Type B pancreatic cell (in vitro differentiated cells): ENCODE measurements around the gene SERP2. TPM values are rescaled to one million over a fixed set of nuclear protein-coding genes. Genes with fewer than 3 reads are reported as not detected.

Experiments used
- DNase-seq: peaks from one replicate; pipeline ENCODE4 v3.0.0; 2021; ENCODE audit warnings: mixed read lengths; ENCODE audit not compliant: unreplicated experiment; ENCODE audit errors: extremely low spot score
- H3K27ac Mint-ChIP-seq: 2 replicates; pipeline ENCODE4 v1.8.0; 2021; ENCODE audit warnings: mild to moderate bottlenecking, mixed read lengths
- H3K27me3 Mint-ChIP-seq: 2 replicates; pipeline ENCODE4 v1.8.0; 2021; ENCODE audit warnings: mixed read lengths
- H3K36me3 Mint-ChIP-seq: 2 replicates; pipeline ENCODE4 v1.8.0; 2021; ENCODE audit warnings: mixed read lengths
- H3K4me1 Mint-ChIP-seq: one replicate; pipeline ENCODE4 v1.8.0; 2021; ENCODE audit warnings: mixed read lengths; ENCODE audit not compliant: unreplicated experiment
- H3K4me3 Mint-ChIP-seq: 2 replicates; pipeline ENCODE4 v1.8.0; 2021; ENCODE audit warnings: mild to moderate bottlenecking, mixed read lengths
- H3K9me3 Mint-ChIP-seq: 2 replicates; pipeline ENCODE4 v1.8.0; 2021; ENCODE audit warnings: mixed read lengths
- CTCF ChIP-seq: fragments of 200-600 bp; sonication (generic); conservative IDR thresholded peaks from 2 replicates; pipeline ENCODE4 v1.5.0; 2021; ENCODE audit warnings: antibody characterized with exemption, mild to moderate bottlenecking
- total RNA-seq: library from RNA; stranded (reverse); gene quantifications from 2 replicates; pipeline ENCODE4 v1.2.1, GENCODE V29; 2021; ENCODE audit warnings: low replicate concordance

Gene SERP2
- total RNA-seq, 1 donor from 2014 or later = 6.1 TPM

- Mint-ChIP-seq H3K4me3 (no peak overlapping the region), H3K9me3 (no peaks in the 10 kb centered on the region), H3K27ac (no peak overlapping the region), H3K27me3 (peaks cover 8% of the 10 kb centered on the region), H3K36me3 (no peaks in the 10 kb centered on the region), H3K4me1 (peaks cover 18% of the 10 kb centered on the region)
- no peak for TF ChIP-seq CTCF
- no peak for DNase-seq
Observed at GRCh38 chr13:44410328-44410859, 36.8 kb downstream of the SERP2 start.

GRCh38 chr13:44411841-44412240 is 38.2 kb downstream of the SERP2 start:
- Mint-ChIP-seq H3K27ac (no peak overlapping the region), H3K9me3 (peaks cover 3% of the 10 kb centered on the region), H3K4me3 (no peak overlapping the region), H3K4me1 (peaks cover 23% of the 10 kb centered on the region), H3K36me3 (no peaks in the 10 kb centered on the region), H3K27me3 (peaks cover 8% of the 10 kb centered on the region)
- no peak for TF ChIP-seq CTCF
- no peak for DNase-seq

GRCh38 chr13:44412346-44412935 is 38.8 kb downstream of the SERP2 start:
- Mint-ChIP-seq H3K4me1 (peaks cover 23% of the 10 kb centered on the region), H3K27me3 (peaks cover 8% of the 10 kb centered on the region), H3K27ac (no peak overlapping the region), H3K9me3 (peaks cover 4% of the 10 kb centered on the region), H3K36me3 (no peaks in the 10 kb centered on the region), H3K4me3 (no peak overlapping the region)
- no peak for TF ChIP-seq CTCF
- DNase-seq = no peak

DNA sequence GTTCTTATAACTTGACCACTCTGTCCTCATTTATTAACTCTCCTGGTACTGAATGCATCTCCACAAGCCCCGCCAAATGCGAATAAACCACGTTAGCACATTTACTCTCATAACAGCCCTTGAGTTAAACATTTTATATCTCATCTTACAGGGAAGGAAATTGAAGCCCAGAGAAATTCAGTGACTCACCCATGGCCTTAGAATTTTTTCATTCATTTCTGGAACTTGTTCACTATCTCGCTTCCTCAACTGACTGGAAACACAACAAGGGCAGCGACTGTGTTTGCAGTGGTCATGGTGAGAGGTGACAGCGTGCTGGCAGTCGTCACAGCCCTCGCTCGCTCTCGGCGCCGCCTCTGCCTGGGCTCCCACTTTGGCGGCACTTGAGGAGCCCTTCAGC is 39.5 kb downstream of the SERP2 start:
- Mint-ChIP-seq H3K4me3 (no peak overlapping the region), H3K36me3 (no peaks in the 10 kb centered on the region), H3K9me3 (peaks cover 4% of the 10 kb centered on the region), H3K4me1 (peaks cover 23% of the 10 kb centered on the region), H3K27me3 (peaks cover 8% of the 10 kb centered on the region), H3K27ac (no peak overlapping the region)
- no peak for TF ChIP-seq CTCF
- DNase-seq = no peak

DNA sequence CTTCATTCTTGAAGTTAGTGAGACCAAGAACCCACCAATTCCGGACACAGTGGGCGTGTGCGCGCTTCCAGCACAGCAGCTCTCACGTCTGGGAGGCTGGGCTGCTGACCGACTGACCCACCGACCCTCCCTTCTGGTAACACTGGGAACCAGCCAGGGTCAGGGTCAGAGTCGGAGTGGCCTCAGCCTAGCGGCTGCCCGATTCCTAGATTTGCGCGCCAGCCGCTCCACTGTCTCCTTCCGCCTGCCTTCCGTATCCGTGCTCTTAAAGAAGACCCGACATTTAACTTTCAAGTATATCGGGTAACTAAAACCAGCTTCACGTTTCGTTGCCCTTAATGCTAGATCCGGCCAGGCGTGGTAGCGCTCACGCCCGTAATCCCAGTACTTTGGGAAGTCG is 41.1 kb downstream of the SERP2 start:
- Mint-ChIP-seq H3K27me3 (peaks cover 3% of the 10 kb centered on the region), H3K9me3 (peaks cover 4% of the 10 kb centered on the region), H3K4me3 (no peak overlapping the region), H3K36me3 (no peaks in the 10 kb centered on the region), H3K27ac (no peak overlapping the region), H3K4me1 (peaks cover 23% of the 10 kb centered on the region)
- DNase-seq = no peak
- TF ChIP-seq CTCF = no peak

DNA sequence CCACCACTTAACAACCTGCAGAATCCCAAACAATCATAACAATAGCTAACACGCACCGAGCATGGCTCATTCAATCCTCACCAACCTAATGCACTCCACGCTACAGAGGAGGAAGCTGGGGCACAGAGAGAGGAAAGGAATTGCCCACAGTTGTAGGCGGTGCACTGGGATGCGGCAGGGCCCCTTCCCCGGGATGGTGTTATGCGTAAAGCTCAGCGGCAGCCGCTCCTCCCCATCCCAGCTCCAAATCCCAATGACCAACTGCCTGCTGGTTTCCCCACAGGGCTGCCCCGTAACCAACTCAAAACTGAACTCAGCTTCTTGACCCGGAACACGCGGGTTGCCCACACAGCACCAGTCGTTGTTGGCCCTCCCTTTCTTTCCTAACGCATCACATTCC is 42.2 kb downstream of the SERP2 start:
- DNase-seq = no peak
- Mint-ChIP-seq H3K4me1 (peaks cover 23% of the 10 kb centered on the region), H3K36me3 (no peaks in the 10 kb centered on the region), H3K27ac (no peak overlapping the region), H3K4me3 (no peak overlapping the region), H3K27me3 (no peaks in the 10 kb centered on the region), H3K9me3 (peaks cover 4% of the 10 kb centered on the region)
- TF ChIP-seq CTCF = no peak
